Endothelial cell (in vitro differentiated cells): ENCODE results near the gene COX10. TPM values are rescaled to one million over a fixed set of nuclear protein-coding genes. Genes with fewer than 3 reads are reported as not detected.
A peak's percentile ranks its signal among the peaks of the same experiment; 100 is the strongest.

ENCODE experiments used
- DNase-seq: peaks from one replicate; pipeline ENCODE4 v3.0.0; 2021; ENCODE audit warnings: low spot score
- H3K27ac Mint-ChIP-seq: one replicate; pipeline ENCODE4 v1.8.0; 2021; ENCODE audit warnings: mixed read lengths, inconsistent platforms; ENCODE audit not compliant: unreplicated experiment
- H3K27me3 Mint-ChIP-seq: one replicate; pipeline ENCODE4 v1.8.0; 2021; ENCODE audit warnings: mild to moderate bottlenecking, moderate library complexity, mixed read lengths, inconsistent platforms; ENCODE audit not compliant: unreplicated experiment
- H3K36me3 Mint-ChIP-seq: one replicate; pipeline ENCODE4 v1.8.0; 2021; ENCODE audit warnings: mild to moderate bottlenecking, low read depth, mixed read lengths, inconsistent platforms; ENCODE audit not compliant: unreplicated experiment
- H3K4me1 Mint-ChIP-seq: one replicate; pipeline ENCODE4 v1.8.0; 2021; ENCODE audit warnings: mild to moderate bottlenecking, mixed read lengths, inconsistent platforms; ENCODE audit not compliant: unreplicated experiment
- H3K4me3 Mint-ChIP-seq: one replicate; pipeline ENCODE4 v1.8.0; 2021; ENCODE audit warnings: mild to moderate bottlenecking, mixed read lengths, inconsistent platforms; ENCODE audit not compliant: unreplicated experiment
- H3K9me3 Mint-ChIP-seq: one replicate; pipeline ENCODE4 v1.8.0; 2021; ENCODE audit warnings: mixed read lengths, inconsistent platforms; ENCODE audit not compliant: unreplicated experiment
- total RNA-seq: library from RNA; stranded (reverse); fragmentation: NEBNext Ultra II Directional; extraction: Animal tissue kit (Norgen Biotek cat#: 25700); gene quantifications from one replicate; pipeline ENCODE4 v1.2.1, GENCODE V29; 2021; ENCODE audit not compliant: unreplicated experiment
- TF ChIP-seq, protein P1 (sequence below): fragments of 200-600 bp; sonication (generic); IDR thresholded peaks from one replicate; pipeline ENCODE4 v1.5.0; 2021; ENCODE audit warnings: antibody characterized with exemption; ENCODE audit not compliant: unreplicated experiment

Gene COX10
- total RNA-seq, 1 donor from 2014 or later: 12.5 TPM

DNA sequence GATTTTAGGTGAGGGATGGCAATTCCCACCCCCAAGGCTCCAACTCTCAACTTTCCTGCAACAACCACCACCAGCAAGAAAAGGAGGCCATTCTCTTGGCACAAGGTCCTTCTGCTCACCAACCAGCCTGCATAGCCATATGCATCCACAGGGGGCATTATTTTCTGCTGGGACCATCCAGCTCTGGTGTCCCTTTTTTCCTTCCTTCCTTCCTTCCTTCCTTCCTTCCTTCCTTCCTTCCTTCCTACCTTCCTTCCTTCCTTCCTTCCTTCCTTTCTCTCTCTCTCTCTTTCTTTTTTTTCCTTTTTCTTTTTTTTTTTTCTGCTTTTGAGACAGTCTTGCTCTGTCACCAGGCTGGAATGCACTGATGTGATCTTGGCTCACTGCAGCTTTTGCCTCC is 21.1 kb upstream of the COX10 start:
- no peak overlapping the region for H3K4me3 Mint-ChIP-seq
- no peaks in the 10 kb centered on the region for H3K36me3 Mint-ChIP-seq
- no peaks in the 10 kb centered on the region for H3K4me1 Mint-ChIP-seq
- no peak for DNase-seq
- H3K27ac Mint-ChIP-seq: no peak overlapping the region
- H3K27me3 Mint-ChIP-seq: peaks cover 1% of the 10 kb centered on the region
- TF ChIP-seq, protein P1, sequence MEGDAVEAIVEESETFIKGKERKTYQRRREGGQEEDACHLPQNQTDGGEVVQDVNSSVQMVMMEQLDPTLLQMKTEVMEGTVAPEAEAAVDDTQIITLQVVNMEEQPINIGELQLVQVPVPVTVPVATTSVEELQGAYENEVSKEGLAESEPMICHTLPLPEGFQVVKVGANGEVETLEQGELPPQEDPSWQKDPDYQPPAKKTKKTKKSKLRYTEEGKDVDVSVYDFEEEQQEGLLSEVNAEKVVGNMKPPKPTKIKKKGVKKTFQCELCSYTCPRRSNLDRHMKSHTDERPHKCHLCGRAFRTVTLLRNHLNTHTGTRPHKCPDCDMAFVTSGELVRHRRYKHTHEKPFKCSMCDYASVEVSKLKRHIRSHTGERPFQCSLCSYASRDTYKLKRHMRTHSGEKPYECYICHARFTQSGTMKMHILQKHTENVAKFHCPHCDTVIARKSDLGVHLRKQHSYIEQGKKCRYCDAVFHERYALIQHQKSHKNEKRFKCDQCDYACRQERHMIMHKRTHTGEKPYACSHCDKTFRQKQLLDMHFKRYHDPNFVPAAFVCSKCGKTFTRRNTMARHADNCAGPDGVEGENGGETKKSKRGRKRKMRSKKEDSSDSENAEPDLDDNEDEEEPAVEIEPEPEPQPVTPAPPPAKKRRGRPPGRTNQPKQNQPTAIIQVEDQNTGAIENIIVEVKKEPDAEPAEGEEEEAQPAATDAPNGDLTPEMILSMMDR: peak; percentile 24
- no peaks in the 10 kb centered on the region for H3K9me3 Mint-ChIP-seq

DNA sequence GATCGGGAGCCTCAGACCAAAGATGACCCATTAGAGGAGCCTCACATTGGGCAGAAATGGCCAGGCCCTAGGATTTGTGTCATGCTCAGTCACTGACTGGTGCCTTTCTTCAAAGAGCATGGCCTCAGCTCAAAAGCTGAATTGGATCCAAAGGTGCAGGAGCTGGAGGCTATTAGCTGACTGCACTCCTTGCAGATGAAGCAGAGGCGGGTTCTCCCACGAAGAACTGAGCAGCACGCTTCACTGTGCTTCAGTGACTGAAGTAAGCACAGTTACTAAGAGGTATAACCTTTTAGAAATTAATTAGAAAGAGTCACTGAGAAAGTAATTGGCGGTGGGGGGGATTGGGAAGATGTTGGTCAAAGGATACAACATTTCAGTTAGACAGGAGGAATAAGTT is 18.7 kb upstream of the COX10 start:
- H3K4me3 Mint-ChIP-seq: no peak overlapping the region

DNA sequence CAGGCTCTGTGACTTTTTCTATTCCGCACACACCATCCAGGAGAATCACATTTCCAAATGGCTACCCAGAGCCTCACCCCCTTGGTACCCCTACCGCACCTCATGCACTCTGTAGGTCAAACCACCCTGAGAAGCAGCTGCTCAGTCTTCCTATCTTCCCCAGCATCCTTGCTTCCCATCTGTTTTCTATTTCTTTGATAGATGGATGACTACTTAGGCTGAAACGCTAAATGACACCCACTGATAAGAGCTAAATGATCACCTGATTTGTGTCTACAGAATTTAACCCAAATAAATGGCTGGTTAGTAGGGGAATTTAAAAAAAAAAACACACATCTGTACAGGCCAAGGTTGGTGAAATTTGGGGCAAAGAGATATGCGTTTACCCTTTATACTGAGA is 17.6 kb upstream of the COX10 start:
- TF ChIP-seq, protein P1: no peak
- H3K36me3 Mint-ChIP-seq: peaks cover 3% of the 10 kb centered on the region
- H3K27me3 Mint-ChIP-seq: peaks cover 1% of the 10 kb centered on the region
- no peak for DNase-seq
- no peaks in the 10 kb centered on the region for H3K4me1 Mint-ChIP-seq
- no peaks in the 10 kb centered on the region for H3K9me3 Mint-ChIP-seq
- no peak overlapping the region for H3K4me3 Mint-ChIP-seq
- H3K27ac Mint-ChIP-seq: no peak overlapping the region

More for the DNA sequence above, 18.7 kb upstream of the COX10 start:
- H3K4me1 Mint-ChIP-seq: no peaks in the 10 kb centered on the region
- no peak overlapping the region for H3K27ac Mint-ChIP-seq
- TF ChIP-seq, protein P1: no peak
- DNase-seq: no peak
- peaks cover 1% of the 10 kb centered on the region for H3K27me3 Mint-ChIP-seq
- no peaks in the 10 kb centered on the region for H3K36me3 Mint-ChIP-seq
- no peaks in the 10 kb centered on the region for H3K9me3 Mint-ChIP-seq

DNA sequence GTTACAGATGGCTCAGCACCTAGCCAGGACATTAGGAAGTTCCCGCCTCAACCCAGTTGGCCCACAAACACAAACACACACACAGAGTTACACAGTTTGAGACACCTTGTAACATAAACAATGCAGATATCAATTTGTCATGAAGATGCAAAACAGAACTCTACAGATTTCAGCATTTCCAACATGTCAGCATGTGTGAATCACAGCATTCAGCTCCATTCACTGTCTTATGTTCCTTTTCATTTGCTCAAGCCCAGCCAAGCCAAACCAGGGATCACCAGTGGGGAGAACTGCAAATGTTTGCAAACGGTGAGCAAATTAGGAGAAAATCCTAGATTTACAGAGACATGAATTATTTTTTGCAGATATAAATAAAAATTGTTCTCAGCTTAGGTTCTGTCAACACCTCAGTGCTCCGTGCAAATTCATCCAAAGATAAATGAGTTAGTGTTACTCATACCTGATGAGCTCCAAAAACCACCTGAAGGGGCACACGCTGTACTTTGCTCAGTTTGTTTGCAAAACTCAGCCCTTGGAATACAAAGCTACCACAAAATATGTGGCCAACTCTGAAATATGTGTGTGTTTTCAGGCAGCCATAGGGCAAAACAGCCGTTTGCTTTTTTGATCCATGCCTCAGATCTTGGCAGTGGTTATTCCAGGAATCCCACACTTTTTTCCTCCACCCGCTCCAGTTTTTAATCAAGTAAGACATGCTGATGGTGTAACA is 16.3 kb upstream of the COX10 start:
- no peak overlapping the region for H3K27ac Mint-ChIP-seq
- H3K27me3 Mint-ChIP-seq: peaks cover 1% of the 10 kb centered on the region
- H3K4me3 Mint-ChIP-seq: no peak overlapping the region
- H3K36me3 Mint-ChIP-seq: peaks cover 3% of the 10 kb centered on the region
- no peak for DNase-seq
- H3K9me3 Mint-ChIP-seq: no peaks in the 10 kb centered on the region
- TF ChIP-seq, protein P1: no peak
- H3K4me1 Mint-ChIP-seq: no peaks in the 10 kb centered on the region

DNA sequence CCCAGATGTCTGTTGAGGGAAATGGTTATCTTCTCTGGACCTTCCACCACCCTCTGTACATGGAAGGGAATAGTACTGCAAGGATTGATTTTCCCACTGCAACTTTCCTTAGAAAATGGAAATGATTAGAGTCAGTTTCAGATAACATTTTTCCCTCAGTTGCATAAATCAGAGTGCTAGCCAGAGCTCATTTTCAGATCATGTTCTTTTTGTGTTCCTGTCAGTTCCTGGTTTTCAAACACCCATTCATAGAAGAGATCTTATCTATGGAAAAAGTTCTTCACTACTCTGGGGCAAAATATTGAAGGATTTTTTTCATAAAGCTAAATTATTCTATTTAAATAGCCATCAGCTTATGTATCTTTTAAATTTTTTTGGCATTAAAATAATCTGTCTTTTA is 11.7 kb upstream of the COX10 start:
- TF ChIP-seq, protein P1: no peak
- Mint-ChIP-seq H3K4me3 (no peak overlapping the region), H3K4me1 (peaks cover 8% of the 10 kb centered on the region), H3K27me3 (no peaks in the 10 kb centered on the region), H3K36me3 (peaks cover 3% of the 10 kb centered on the region), H3K9me3 (no peaks in the 10 kb centered on the region), H3K27ac (no peak overlapping the region)
- no peak for DNase-seq
